Fibroblast of the aortic adventitia (primary cell): ENCODE results near the gene ACADM. TPM values are rescaled to one million over a fixed set of nuclear protein-coding genes. Genes with fewer than 3 reads are reported as not detected.
A peak's percentile ranks its signal among the peaks of the same experiment; 100 is the strongest.

Experiments
- DNase-seq: peaks from one replicate; pipeline ENCODE4 v3.0.0-alpha.2; 2010; ENCODE audit warnings: low read depth
- H3K4me3 ChIP-seq: 2 replicates; pipeline ENCODE4 v1.5.1; 2011; ENCODE audit warnings: low read depth, mild to moderate bottlenecking, control low read depth, low read length, moderate library complexity
- total RNA-seq: library from RNA; depleted of rRNA; stranded (reverse); fragments of >200 nt; gene quantifications from 2 replicates; pipeline ENCODE4 v1.2.3, GENCODE V29; 2012; ENCODE audit warnings: low replicate concordance
- TF ChIP-seq, protein P1 (sequence below): IDR thresholded peaks from 2 replicates; pipeline ENCODE4 v1.5.1; 2011; ENCODE audit warnings: mild to moderate bottlenecking, low read length, control low read depth, inconsistent platforms; ENCODE audit not compliant: insufficient read depth

ACADM gene
- total RNA-seq, 1 donor: 41.4 TPM

DNA sequence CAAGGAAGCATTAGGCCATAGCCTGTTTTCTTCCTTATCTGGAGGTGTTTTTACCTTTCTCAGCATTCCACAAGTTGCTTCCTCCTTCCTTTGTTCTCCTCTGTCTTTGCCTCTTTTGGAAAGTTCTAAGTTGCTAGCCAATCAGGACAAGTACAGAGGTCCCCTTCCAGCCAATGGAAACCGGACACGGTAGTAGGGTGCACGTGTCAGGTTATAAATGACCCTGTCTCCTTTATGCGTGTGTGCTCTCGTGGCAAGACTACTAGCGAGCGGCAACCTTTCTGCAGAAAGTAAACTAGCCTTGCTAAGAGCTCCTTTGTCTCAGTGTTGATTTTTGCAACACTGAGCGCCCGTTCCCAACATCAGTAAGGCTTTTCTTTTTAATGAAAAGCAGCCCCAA lies 1.5 kb upstream of the ACADM start:
- TF ChIP-seq, protein P1, sequence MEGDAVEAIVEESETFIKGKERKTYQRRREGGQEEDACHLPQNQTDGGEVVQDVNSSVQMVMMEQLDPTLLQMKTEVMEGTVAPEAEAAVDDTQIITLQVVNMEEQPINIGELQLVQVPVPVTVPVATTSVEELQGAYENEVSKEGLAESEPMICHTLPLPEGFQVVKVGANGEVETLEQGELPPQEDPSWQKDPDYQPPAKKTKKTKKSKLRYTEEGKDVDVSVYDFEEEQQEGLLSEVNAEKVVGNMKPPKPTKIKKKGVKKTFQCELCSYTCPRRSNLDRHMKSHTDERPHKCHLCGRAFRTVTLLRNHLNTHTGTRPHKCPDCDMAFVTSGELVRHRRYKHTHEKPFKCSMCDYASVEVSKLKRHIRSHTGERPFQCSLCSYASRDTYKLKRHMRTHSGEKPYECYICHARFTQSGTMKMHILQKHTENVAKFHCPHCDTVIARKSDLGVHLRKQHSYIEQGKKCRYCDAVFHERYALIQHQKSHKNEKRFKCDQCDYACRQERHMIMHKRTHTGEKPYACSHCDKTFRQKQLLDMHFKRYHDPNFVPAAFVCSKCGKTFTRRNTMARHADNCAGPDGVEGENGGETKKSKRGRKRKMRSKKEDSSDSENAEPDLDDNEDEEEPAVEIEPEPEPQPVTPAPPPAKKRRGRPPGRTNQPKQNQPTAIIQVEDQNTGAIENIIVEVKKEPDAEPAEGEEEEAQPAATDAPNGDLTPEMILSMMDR: no peak
- DNase-seq: no peak
- no peak overlapping the region for H3K4me3 ChIP-seq

DNA sequence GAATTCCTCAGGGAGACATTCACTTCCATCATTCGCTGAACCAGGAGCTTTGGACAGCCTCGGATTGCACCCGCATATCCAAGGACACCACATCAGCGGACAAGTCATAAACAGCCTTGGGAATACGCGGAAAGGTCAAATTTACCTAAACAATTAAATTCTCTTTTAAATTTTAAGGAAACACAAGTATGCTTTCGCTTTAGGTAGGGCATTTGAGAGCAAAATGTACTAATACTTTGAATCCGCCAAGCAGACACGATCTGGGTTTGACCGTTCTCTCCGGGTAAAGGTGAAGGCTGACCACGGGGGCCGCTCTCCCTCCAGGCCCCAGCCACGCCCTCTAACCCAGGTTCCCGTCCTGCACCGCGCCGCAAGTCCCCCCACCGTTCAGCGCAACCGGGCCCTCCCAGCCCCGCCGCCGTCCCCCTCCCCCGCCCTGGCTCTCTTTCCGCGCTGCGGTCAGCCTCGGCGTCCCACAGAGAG lies 479 bp upstream of the ACADM start:
- peak; percentile 74 for DNase-seq
- peak overlapping the region; percentile 96 for H3K4me3 ChIP-seq
- TF ChIP-seq, protein P1: no peak

DNA sequence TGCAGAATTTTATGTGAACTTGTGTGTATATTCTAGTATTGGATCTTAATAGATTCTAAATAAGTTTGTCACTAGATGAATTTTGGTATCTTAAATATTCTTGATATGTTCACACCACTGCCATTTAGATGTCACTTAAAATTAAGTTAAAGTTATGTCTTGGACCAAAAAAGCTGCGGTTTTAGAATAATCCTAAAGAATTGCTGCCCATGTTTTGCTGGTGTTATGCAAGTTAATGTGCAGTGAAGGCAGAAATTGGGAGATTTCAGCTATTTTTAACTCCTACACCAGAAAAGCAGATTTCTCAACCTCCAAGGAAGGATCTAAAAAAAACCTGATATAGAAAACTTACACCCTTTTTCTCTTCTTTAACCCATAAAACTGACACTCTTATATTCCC lies 757 bp downstream of the ACADM start:
- peak; percentile 37 for DNase-seq
- TF ChIP-seq, protein P1: no peak
- peak overlapping the region; percentile 96 for H3K4me3 ChIP-seq

DNA sequence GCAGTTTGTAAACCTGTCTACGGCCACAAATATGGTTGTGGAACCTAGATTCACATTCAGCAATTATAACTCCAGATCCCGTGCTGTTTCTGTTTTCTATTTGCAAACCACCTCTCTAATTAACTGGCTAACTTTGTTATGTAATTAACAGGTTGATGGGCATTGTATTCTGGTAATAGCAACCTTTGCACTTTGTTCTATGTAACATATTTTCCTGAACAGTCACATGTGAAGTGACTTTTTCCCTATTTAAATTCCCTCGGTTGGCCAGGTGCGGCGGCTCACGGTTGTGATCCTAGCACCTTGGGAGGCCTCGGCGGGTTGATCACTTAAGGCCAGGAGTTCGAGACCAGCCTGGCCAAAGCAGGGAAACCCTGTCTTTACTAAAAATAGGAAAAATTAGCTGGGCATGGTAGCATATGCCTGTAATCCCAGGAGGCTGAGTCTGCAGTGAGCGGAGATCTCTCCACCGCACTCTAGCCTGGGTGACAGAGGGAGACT lies 1.4 kb downstream of the ACADM start:
- H3K4me3 ChIP-seq: peak overlapping the region; percentile 96
- TF ChIP-seq, protein P1: no peak
- no peak for DNase-seq

DNA sequence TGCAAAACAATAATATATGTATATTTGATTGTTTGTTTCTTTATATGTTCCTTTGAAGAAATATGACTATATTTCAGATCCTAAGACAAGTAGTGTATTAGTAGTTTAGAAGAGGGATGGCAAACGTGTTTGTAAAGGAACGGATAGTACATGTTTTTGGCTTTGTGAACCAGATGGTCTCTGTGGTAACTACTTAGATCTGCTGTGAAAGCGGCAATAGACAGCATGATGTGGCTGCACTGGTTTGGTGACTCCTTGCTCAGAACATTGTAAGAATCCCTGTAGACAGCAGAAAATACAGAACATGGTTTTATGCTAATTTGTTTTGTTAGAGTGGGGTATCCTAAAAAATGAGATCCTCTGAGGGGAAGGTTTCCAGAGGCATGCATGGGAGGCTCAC lies 3.1 kb downstream of the ACADM start:
- TF ChIP-seq, protein P1: no peak
- no peak for DNase-seq
- no peak overlapping the region for H3K4me3 ChIP-seq

DNA sequence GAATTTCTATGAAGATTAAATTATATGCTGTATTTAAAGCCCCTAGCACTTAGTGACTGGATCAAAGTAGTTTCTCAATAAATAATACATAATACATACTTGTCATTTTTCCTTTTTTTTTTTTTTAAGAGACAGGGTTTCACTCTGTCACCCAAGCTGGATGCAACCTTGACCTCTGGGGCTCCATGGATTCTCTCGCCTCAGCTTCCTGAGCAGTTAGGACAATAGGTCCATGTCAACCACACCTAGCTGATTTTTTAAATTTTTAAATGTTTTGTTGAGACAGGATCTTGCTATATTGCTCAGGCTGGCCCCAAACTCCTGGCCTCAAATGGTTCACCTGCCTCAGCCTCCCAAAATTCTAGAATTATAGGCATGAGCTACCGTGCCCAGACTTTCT lies 5.9 kb downstream of the ACADM start:
- TF ChIP-seq, protein P1: no peak
- DNase-seq: no peak
- no peak overlapping the region for H3K4me3 ChIP-seq

DNA sequence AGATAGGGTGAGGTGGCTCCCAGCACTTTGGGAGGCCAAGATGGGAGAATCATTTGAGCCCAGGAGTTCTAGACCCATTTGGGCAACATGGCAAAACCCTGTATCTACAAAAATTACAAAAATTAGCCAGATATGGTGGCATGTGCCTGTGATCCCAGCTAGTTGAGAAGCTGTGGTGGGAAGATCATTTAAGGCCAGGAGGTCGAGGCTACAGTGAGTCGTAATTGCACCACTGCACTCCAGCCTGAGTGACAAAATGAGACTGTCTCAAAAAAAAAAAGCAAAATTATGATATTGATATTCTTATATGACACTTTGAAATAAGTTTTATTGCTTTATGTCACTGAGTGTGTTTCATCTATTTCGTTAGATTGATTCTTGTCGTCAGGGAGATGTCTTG lies 7.4 kb downstream of the ACADM start:
- TF ChIP-seq, protein P1: no peak
- no peak overlapping the region for H3K4me3 ChIP-seq
- DNase-seq: no peak
